ENCODE measurements around the gene CAPRIN1. TPM values are rescaled to one million over a fixed set of nuclear protein-coding genes. Genes with fewer than 3 reads are reported as not detected.
"Not testable (repeated sequence)": the region's sequence is repeated elsewhere in the genome, so short reads cannot be mapped to it uniquely, and the experiment has no call there.

CAPRIN1 gene
- total and polyA plus RNA-seq, 10 of the 15 experiments (the other 5 are each of a cell fraction or from before 2014, with no cell fraction given), result 50.4 to 228 (median 191) TPM

DNA sequence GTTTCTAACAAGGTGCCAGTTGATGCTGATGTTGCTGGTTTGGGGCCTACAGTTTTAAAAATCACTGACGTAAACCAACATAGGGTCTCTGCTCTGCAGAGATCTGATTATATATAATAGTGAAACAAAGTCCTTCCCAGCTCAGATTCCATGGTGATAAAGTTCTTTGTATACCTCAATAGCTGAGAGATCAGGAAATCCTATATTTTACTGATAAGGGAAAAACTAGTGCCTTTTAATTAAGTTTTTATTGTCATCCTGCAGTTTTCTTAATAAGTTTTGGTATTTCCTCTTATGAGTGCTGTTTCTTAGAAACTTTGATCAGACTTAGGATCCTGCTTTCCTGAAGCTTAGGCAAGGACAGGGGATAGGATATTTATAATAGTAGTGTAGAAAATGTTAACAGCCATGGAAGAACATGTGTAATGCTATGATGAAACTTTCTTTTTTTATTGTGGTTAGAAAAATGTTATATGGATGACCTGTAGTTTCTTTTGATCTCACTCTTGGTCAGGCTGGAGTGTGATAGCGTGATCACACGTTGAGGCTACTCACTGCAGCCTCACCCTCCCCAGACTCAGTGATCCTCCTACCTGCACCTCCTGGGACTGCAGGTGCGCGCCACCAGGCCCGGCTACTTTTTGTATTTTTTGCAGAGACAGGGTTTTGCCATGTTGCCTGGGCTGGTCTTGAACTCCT lies 14.1 kb downstream of the CAPRIN1 start:
- H4K20me1 ChIP-seq (ENCODE audit: control insufficient read depth, insufficient read depth), result no peaks in the 10 kb centered on the region
- peaks cover 93% of the 10 kb centered on the region for H3K79me2 ChIP-seq (ENCODE audit: control insufficient read depth, insufficient read depth, low read length)
- H3K4me1 ChIP-seq (ENCODE audit: control insufficient read depth, insufficient read depth, low read length), result peaks cover 31% of the 10 kb centered on the region
- H3K27ac ChIP-seq (ENCODE audit: control insufficient read depth, insufficient read depth), result no peak overlapping the region
- H3K36me3 ChIP-seq (ENCODE audit: control insufficient read depth in 2 of 2, insufficient read depth in 2 of 2, low read length in 1 of 2), result peaks cover 3 to 14% of the 10 kb centered on the region in 2 experiments
- H2AFZ ChIP-seq (ENCODE audit: control insufficient read depth, low read depth, low read length), result no peak overlapping the region
- H3K9me3 ChIP-seq (replicated peaks; ENCODE audit: control insufficient read depth, insufficient read depth, low read length), result no peaks in the 10 kb centered on the region
- 0 out of 2 replicates have a peak overlapping the region, but pooled peaks have one; percentile 11 for H3K4me2 ChIP-seq (ENCODE audit: control insufficient read depth, insufficient read depth)
- intact Hi-C loops (cut with micrococcal nuclease; ENCODE audit: unreplicated experiment) (loop anchor here (2.0 to 5.0 kb wide), 2 partner anchors 13 to 68 kb away; no protein-coding TSS in a partner anchor), in situ Hi-C loops (cut with MboI) (no loop called here)
- ChIA-PET CTCF (interaction anchor here (1.0 kb wide), 1 partner anchor 12 kb away, joined by 3 read pairs; no protein-coding TSS in a partner anchor), POLR2A (interaction anchor here (0.8 kb wide), 1 partner anchor 17 kb away, joined by 3 read pairs; no protein-coding TSS in a partner anchor), RAD21 (ENCODE audit: unreplicated experiment) (interaction anchor here (1.1 kb wide), 1 partner anchor 10 kb away, joined by 3 read pairs; no protein-coding TSS in a partner anchor), SMC1A (ENCODE audit: uncharacterized antibody, unreplicated experiment) (interaction anchor here (0.9 to 1.9 kb wide), 7 partner anchors 8 to 79 kb away, joined by 3 to 4 read pairs (median 3); no protein-coding TSS in a partner anchor)
- no peak for DNase-seq (ENCODE audit: low read depth, low spot score)
- WGBS (ENCODE audit: insufficient coverage, insufficient replicate concordance, low lambda C conversion rate, missing lambda C conversion rate), result 76% methylated on average over 6 of the region's 6 CpGs
- TF ChIP-seq ZNF217 (IDR thresholded peaks at IDR 0.05), result no peak
- no peak for TF ChIP-seq LARP7 (IDR thresholded peaks at IDR 0.05)
- TF ChIP-seq, protein P1, sequence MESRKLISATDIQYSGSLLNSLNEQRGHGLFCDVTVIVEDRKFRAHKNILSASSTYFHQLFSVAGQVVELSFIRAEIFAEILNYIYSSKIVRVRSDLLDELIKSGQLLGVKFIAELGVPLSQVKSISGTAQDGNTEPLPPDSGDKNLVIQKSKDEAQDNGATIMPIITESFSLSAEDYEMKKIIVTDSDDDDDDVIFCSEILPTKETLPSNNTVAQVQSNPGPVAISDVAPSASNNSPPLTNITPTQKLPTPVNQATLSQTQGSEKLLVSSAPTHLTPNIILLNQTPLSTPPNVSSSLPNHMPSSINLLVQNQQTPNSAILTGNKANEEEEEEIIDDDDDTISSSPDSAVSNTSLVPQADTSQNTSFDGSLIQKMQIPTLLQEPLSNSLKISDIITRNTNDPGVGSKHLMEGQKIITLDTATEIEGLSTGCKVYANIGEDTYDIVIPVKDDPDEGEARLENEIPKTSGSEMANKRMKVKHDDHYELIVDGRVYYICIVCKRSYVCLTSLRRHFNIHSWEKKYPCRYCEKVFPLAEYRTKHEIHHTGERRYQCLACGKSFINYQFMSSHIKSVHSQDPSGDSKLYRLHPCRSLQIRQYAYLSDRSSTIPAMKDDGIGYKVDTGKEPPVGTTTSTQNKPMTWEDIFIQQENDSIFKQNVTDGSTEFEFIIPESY (IDR thresholded peaks at IDR 0.05), result 0 out of 2 replicates have a peak, but pooled peaks have one; percentile 42
- TF ChIP-seq HDGF (IDR thresholded peaks at IDR 0.05), result no peak
- TF ChIP-seq, protein P2, sequence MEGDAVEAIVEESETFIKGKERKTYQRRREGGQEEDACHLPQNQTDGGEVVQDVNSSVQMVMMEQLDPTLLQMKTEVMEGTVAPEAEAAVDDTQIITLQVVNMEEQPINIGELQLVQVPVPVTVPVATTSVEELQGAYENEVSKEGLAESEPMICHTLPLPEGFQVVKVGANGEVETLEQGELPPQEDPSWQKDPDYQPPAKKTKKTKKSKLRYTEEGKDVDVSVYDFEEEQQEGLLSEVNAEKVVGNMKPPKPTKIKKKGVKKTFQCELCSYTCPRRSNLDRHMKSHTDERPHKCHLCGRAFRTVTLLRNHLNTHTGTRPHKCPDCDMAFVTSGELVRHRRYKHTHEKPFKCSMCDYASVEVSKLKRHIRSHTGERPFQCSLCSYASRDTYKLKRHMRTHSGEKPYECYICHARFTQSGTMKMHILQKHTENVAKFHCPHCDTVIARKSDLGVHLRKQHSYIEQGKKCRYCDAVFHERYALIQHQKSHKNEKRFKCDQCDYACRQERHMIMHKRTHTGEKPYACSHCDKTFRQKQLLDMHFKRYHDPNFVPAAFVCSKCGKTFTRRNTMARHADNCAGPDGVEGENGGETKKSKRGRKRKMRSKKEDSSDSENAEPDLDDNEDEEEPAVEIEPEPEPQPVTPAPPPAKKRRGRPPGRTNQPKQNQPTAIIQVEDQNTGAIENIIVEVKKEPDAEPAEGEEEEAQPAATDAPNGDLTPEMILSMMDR (IDR thresholded peaks at IDR 0.05 in 2 of 3, conservative IDR thresholded peaks at IDR 0.05 in 1 of 3; ENCODE audit: control insufficient read depth in 2 of 3, extremely low read depth in 1 of 3, insufficient read depth in 1 of 3, low read depth in 3 of 3, low read length in 3 of 3), result peak in 1 of 3 experiments; percentile 6; a peak in 1 of 6 replicates
- TF ChIP-seq RUNX3 (IDR thresholded peaks at IDR 0.05; ENCODE audit: low read length), result peak; percentile 28; the same call in 1 of the 2 replicates
- ATAC-seq, result peak; percentile 43
- no peak for FAIRE-seq
- no peak overlapping the region for H3K4me3 ChIP-seq
- no peak overlapping the region for H3K9ac ChIP-seq (ENCODE audit: control insufficient read depth, insufficient read depth, low read length)
- no TSS peak for BruUV-seq (replicated peaks)
- no peaks in the 10 kb centered on the region for H3K27me3 ChIP-seq (replicated peaks in 1 of 2; ENCODE audit: control insufficient read depth in 2 of 2, insufficient read depth in 2 of 2, low read length in 1 of 2)

DNA sequence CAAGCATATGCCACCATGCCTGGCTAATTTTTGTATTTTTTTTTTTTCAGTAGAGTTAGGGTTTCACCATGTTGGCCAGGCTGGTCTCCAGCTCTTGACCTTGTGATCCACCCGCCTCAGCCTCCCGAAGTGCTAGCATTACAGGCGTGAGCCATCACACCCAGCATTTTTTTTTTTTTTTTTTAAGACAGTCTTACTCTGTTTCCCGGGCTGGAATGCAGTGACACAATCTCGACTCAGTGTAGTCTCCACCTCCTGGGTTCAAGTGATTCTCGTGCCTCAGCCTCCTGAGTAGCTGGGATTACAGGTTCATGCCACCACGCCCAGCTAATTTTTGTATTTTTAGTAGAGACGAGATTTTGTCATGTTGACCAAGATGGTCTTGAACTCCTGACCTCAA lies 15.2 kb downstream of the CAPRIN1 start:
- ChIA-PET RAD21 (ENCODE audit: unreplicated experiment) (interaction anchor here (1.1 kb wide), 1 partner anchor 9 kb away, joined by 3 read pairs; no protein-coding TSS in a partner anchor), POLR2A (interaction anchor here (0.6 to 0.8 kb wide), 2 partner anchors 18 to 40 kb away, joined by 3 to 7 read pairs; no protein-coding TSS in a partner anchor), CTCF (interaction anchor here (1.0 kb wide), 1 partner anchor 13 kb away, joined by 3 read pairs; no protein-coding TSS in a partner anchor), SMC1A (ENCODE audit: uncharacterized antibody, unreplicated experiment) (interaction anchor here (0.6 to 1.9 kb wide), 6 partner anchors 10 to 78 kb away, joined by 3 to 6 read pairs (median 3); partner anchors contain the start of gene NAT10)
- Histone ChIP-seq H3K4me3 (peak overlapping the region; percentile 5; the same call in 1 of the 2 replicates), H3K79me2 (ENCODE audit: control insufficient read depth, insufficient read depth, low read length) (peaks cover 91% of the 10 kb centered on the region), H3K4me2 (ENCODE audit: control insufficient read depth, insufficient read depth) (peak overlapping the region; percentile 54), H3K4me1 (ENCODE audit: control insufficient read depth, insufficient read depth, low read length) (peaks cover 31% of the 10 kb centered on the region), H3K36me3 (ENCODE audit: control insufficient read depth in 2 of 2, insufficient read depth in 2 of 2, low read length in 1 of 2) (peaks cover 0 to 20% of the 10 kb centered on the region in 2 experiments; a peak in 3 of 4 replicates)
- intact Hi-C loops (cut with micrococcal nuclease; ENCODE audit: unreplicated experiment), result loop anchor here (2.0 to 5.0 kb wide), 2 partner anchors 14 to 69 kb away; no protein-coding TSS in a partner anchor
- ATAC-seq; H2AFZ ChIP-seq (ENCODE audit: control insufficient read depth, low read depth, low read length); BruUV-seq (replicated peaks); H3K9me3 ChIP-seq (replicated peaks; ENCODE audit: control insufficient read depth, insufficient read depth, low read length); in situ Hi-C loops (cut with MboI); H3K9ac ChIP-seq (ENCODE audit: control insufficient read depth, insufficient read depth, low read length); H4K20me1 ChIP-seq (ENCODE audit: control insufficient read depth, insufficient read depth); H3K27ac ChIP-seq (ENCODE audit: control insufficient read depth, insufficient read depth); DNase-seq (ENCODE audit: low read depth, low spot score); H3K27me3 ChIP-seq (replicated peaks in 1 of 2; ENCODE audit: control insufficient read depth in 2 of 2, insufficient read depth in 2 of 2, low read length in 1 of 2); FAIRE-seq: not testable (repeated sequence)
- WGBS (ENCODE audit: insufficient coverage, insufficient replicate concordance, low lambda C conversion rate, missing lambda C conversion rate), result 66% methylated on average over 8 of the region's 8 CpGs

All from GM12878 (cell line).